ENCODE data around the gene MEOX1.

DNA sequence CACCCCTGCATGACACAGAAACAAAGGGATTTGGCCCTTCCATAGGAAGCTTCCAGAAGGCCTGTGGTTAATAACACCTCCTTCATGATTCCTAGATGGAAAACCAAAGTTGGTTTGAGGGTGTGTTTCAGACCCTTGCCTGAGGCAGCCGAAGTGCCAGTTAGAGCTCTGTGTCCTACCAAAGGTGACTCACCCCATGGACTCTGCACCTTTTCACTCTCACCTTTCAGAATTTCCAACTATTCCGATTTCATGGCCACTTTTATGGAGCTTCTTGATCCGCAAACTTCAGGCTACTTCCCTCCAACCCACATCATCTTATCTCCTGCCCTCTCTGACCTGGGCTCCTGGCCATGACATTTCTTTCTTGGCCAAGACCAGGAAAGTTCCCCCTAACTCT, 49.2 kb downstream of the MEOX1 start:
- TF ChIP-seq KAT7 (CRISPR knock-in tag; IDR thresholded peaks at IDR 0.05; ENCODE audit: borderline replicate concordance) (no peak), CTCF (IDR thresholded peaks at IDR 0.05) (no peak), JUN (CRISPR knock-in tag; IDR thresholded peaks at IDR 0.05) (no peak), NFYB (CRISPR knock-in tag; conservative IDR thresholded peaks at IDR 0.05; ENCODE audit: low read depth) (no peak), ELF4 (CRISPR knock-in tag; IDR thresholded peaks at IDR 0.05; ENCODE audit: low read depth) (no peak), ZNF317 (CRISPR knock-in tag; IDR thresholded peaks at IDR 0.05; ENCODE audit: borderline replicate concordance, low read depth) (no peak), ARID4B (CRISPR knock-in tag; IDR thresholded peaks at IDR 0.05; ENCODE audit: borderline replicate concordance) (no peak)
- TF ChIP-seq, protein P1, sequence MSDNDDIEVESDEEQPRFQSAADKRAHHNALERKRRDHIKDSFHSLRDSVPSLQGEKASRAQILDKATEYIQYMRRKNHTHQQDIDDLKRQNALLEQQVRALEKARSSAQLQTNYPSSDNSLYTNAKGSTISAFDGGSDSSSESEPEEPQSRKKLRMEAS (CRISPR knock-in tag; IDR thresholded peaks at IDR 0.05): no peak
